ENCODE measurements around the gene NQO1.
"Not testable (repeated sequence)": the region's sequence is repeated elsewhere in the genome, so short reads cannot be mapped to it uniquely, and the experiment has no call there.

The NQO1 gene

DNA sequence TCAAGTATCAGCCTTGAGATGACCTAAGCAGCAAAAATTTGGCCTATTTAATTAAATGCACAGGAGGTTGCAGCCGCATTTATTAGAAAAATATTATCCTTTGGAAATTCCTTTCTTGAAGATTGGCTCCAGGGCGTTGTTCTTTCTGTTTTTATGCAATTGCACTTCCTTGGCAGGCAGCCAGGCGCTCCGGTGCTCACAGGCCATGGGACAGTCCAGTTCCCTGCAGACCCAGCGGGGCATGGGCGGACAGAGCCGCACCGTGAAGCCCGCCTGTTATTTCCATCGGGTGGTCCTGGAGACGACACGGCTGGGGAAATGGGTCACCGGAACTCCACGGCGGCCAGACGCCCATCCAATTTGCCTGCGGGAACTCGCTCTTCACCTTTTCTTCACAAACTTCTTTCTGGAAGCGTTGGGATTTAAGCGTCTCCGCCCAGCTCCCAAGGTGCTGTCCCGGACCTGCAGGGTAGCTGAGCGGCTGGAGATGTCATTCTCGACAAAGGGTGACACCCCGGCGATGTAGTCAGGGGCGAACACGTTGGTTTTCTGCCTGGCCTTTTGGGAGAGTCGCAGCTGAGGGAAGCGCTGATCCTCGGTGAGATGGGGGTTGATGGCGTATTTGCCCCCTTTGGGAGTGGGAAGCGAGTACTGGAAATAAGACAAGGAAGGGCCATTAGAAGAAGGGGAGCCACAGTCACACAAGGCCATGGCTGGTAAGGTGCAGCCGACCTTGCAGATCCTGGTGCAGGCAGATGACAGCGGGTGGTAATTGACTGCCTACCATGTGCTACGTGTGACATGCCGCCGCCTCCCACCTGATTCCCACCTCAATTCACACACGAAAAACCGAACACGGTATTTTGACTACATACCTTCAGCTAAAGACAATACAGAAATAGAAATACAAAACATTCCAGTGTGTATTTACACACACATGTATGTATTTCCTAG, 15.9 kb upstream of the NQO1 start:
- no peak for DNase-seq

DNA sequence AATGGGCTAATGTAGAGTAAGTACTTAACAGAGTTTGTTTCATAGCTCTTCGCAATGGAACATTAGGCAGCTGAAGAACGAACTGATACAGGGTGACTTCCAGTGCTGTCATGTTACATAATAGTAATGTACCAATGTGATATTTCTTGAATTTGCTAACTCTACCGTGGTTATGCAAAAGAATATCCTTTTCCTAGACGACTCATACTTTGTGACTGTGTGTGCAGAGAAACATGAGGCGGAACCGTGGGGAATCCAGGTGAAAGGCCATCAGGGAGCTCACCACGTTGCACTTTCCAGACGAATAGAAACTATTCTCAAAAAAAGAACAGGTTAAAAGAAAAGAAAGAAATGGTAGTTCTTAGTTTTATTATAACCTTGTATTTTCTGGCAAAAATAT, 15.2 kb upstream of the NQO1 start:
- no peak for DNase-seq

DNA sequence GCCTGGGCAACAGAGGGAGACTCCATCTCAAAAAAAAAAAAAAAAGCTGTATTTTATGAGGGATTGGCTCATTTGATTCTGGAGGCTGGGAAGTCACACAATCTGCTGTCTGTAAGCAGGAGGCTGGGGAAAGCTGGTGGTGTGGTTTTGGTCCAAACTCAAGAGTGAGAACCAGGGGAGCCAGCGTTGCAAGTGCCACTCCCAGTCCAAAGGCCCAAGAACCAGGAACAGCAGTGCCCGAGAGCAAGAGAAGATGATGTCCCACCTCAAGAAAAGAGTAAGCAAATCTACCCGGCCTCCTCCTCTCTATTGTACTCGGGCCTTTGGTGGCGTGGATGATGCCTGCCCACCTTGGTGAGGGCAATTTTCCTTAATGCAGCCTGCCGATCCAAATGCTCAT, 5.7 kb upstream of the NQO1 start:
- no peak for DNase-seq

DNA sequence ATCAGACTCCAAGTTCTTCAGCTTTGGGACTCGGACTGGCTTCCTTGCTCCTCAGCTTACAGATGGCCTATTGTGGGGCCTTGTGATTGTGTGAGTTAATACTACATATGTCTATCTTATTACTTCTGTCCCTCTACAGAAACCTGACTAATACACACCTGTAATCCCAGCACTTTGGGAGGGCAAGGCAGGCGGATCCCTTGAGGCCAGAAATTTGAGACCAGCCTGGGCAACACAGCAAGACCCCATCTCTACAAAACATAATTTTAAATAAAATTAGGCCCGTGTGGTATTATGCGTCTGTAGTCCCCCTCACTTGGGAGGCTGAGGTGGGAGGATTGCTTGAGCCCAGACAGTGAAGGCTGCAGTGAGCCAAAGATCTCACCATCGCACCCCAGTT, 4.9 kb upstream of the NQO1 start:
- not testable (repeated sequence) for DNase-seq

- DNase-seq = not testable (repeated sequence)
Measured at GRCh38 chr16:69729030-69729429, 2.7 kb upstream of the NQO1 start.

- peak in 1 of 2 experiments; percentile 3 for DNase-seq
Measured at GRCh38 chr16:69727916-69728270, 1.5 kb upstream of the NQO1 start.

- DNase-seq = no peak
Measured at GRCh38 chr16:69725480-69726312, 664 bp downstream of the NQO1 start.

DNA sequence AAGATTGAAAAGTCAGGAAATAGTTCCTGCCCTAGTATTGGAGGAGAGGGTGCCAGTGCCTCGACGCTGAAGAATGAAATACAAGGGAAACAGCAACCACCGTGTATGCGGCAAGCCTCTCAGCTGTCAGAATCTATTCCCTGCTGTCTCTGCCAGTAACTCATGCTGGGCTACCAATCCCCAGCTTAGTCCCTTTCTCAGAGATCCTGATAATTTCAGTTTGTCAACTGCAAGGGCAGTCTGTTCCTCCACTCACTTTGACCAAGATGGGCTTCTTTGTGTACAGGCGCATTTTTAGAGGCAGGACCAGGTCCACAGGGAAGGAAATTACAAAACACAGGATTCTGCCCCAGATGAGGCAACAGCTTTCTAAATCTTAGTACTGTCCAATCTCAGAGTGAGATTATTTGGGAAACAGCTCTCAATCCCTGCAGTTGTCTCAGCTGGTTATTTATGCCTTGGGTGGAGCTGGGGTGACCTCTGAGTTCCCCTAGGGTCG, 1.3 kb downstream of the NQO1 start:
- DNase-seq = no peak

- DNase-seq = no peak
Measured at GRCh38 chr16:69724414-69724873, 1.9 kb downstream of the NQO1 start.

DNA sequence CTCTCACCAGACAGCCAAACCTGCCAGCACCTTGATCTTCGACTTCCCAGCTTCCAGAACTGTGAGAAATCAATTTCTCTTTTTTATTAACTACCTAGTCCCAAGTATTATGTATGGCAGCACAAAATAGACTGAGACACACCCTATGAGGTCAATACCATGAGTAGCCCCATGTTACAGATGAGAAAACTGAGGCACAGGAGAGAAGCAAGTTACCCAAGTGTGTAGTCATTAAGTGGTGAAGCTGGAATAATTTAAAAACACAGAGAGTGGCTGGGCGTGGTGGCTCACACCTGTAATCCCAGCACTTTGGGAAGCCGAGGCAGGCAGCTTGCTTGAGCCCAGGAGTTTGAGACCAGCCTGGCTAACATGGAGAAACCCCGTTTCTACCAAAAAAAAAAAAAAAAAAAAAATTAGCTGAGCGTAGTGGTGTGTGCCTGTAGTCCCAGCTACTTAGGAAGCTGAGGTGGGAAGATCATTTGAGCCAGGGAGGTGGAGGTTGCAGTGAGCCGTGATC, 4.9 kb downstream of the NQO1 start:
- no peak for DNase-seq

DNA sequence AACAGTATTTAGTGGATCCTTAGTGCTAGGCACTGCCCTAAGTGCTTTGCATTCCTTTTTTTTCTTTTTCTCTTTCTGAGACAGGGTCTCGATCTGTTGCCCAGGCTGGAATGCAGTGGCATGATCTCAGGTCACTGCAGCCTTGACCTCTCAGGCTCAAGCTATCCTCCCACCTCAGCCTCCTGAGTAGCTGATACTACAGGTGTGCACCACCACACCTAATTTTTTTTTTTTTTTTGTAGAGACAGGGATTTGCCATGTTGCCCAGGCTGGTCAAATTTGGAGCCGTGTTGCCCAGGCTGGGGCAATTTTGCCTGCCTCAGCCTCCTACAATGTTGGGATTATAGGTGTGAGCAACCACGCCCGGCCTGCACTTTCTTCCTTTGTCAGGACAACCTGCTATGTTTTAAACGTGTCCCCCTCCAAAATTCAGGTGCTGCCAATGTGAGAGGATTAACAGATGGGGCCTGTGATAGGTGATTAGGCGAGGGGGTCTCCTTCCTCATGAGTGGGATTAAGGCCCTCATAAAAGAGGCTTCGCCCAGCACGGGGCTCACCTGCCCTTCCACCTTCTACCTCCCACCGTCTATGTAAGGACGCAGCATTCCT, 5.4 kb downstream of the NQO1 start:
- no peak for DNase-seq

DNA sequence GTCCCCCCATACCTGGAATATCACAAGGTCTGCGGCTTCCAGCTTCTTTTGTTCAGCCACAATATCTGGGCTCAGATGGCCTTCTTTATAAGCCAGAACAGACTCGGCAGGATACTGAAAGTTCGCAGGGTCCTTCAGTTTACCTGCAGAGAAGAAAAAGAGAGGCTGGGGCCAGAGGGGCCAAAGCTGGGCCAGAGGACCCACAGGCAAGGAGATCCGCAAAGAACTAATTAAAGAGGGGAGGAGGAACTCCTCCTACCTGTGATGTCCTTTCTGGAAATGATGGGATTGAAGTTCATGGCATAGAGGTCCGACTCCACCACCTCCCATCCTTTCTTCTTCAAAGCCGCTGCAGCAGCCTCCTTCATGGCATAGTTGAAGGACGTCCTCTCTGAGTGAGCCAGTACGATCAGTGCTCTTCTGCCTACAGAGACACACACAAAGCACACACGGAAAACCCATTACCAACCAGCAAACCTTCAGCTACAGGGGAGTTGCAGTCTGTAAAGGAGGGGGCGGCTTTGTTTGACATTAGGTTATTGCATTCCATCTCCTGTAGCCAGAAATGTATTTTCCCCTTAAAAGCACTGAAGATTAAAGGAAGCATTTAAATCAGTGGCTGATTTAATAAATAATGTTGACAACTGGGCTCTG, 8.1 kb downstream of the NQO1 start:
- DNase-seq = no peak

GRCh38 chr16:69717066-69717465, 9.3 kb downstream of the NQO1 start:
- DNase-seq = no peak

DNA sequence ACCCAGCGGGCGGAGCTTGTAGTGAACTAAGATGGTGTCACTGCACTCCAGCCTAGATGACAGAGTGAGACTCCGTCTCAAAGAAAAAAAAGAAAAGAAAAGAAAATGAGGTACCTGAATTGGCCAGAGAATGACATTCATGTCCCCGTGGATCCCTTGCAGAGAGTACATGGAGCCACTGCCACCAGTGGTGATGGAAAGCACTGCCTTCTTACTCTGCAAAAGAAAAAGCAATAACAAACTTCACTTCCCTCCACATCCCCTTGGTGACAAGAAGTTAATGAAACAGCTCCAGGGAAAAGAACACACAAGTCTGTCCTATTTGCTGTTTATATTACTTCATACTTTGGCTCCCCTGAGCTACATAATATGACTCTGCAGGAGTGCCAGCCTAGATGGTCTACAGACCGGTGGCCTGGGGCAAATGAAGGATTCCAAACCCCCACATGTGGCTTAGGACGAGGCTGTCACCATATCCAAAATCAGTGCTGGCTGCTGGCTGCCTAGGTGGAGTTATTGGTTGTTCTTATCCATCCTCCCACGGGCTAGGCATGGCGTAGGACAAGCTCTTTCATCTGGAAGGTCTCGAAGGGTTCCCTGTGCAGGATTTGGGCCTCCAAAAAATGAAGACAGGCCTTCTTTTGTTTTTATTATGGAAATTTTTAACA, 13.3 kb downstream of the NQO1 start:
- DNase-seq = no peak

GRCh38 chr16:69712277-69712676, 14.1 kb downstream of the NQO1 start:
- DNase-seq = no peak

- no peak for DNase-seq
Measured at GRCh38 chr16:69711115-69711740, 15.1 kb downstream of the NQO1 start.

GRCh38 chr16:69709456-69710084, 16.8 kb downstream of the NQO1 start:
- DNase-seq = no peak

GRCh38 chr16:69707920-69708683, 18.3 kb downstream of the NQO1 start:
- no peak for DNase-seq

- DNase-seq = no peak
Measured at GRCh38 chr16:69706975-69707340, 19.4 kb downstream of the NQO1 start.

Data from NCI-H187 (cell line).